Psoas muscle (tissue), 8 donors: Measurements from ENCODE around the gene RASA1. TPM values are rescaled to one million over a fixed set of nuclear protein-coding genes. Genes with fewer than 3 reads are reported as not detected.
A peak's percentile ranks its signal among the peaks of the same experiment; 100 is the strongest.

Experiments
- ATAC-seq, 4 donors: fragments of 200-7000 bp; cut with Tn5 transposase; one replicate each; pipeline ENCODE4 v1.9.1; 2020; ENCODE audit warnings: moderate library complexity in 3 of 4, mild to moderate bottlenecking in 2 of 4
- DNase-seq, 2 donors: peaks; one replicate each; pipeline ENCODE4 v3.0.0-alpha.2; 2020
- H3K27ac ChIP-seq: fragments of 200-600 bp; one replicate; pipeline ENCODE4 v1.8.0; 2022
- H3K27me3 ChIP-seq, 3 donors: fragments of 200-600 bp in 1 of 3; one replicate each; pipeline versions ENCODE4 v1.6.1 to v1.8.0; 2013 to 2022; ENCODE audit warnings: low read length in 2 of 3, mild to moderate bottlenecking in 2 of 3, moderate library complexity in 1 of 3; ENCODE audit not compliant: insufficient read depth in 3 of 3
- H3K36me3 ChIP-seq, 2 donors: fragments of 200-600 bp in 1 of 2; one replicate each; pipeline versions ENCODE4 v1.6.1 to v1.8.0; 2013 to 2022; ENCODE audit warnings: low read depth in 1 of 2, mild to moderate bottlenecking in 1 of 2, moderate library complexity in 1 of 2; ENCODE audit not compliant: insufficient read depth in 1 of 2
- H3K4me1 ChIP-seq: fragments of 200-600 bp; one replicate; pipeline ENCODE4 v1.8.0; 2022
- H3K4me3 ChIP-seq: fragments of 200-600 bp; one replicate; pipeline ENCODE4 v1.8.0; 2022; ENCODE audit warnings: mild to moderate bottlenecking
- H3K9me3 ChIP-seq: fragments of 200-600 bp; one replicate; pipeline ENCODE4 v1.8.0; 2022
- CTCF ChIP-seq: fragments of 200-600 bp; IDR thresholded peaks from one replicate; pipeline ENCODE4 v1.8.0; 2022; ENCODE audit warnings: antibody characterized with exemption
- WGBS, 3 donors: extraction: QIAGEN DNeasy Blood & Tissue Kit; methylation state at CpG; one replicate each; pipeline versions ENCODE4 v1.1.6 to v1.1.7; 2013; 5-methylcytosine and 5-hydroxymethylcytosine counted together
- intact Hi-C, 2 donors: fragments of 100-400 bp; cut with DNase I; formaldehyde crosslinking; loops; one replicate each; pipeline versions ENCODE4 v1.11.0 to v1.14.2; 2022
- long read RNA-seq, 2 donors: library from polyadenylated mRNA; unstranded; transcript quantifications; one replicate each; pipeline ENCODE4 v2.0.0, GENCODE V29; 2021
- polyA plus RNA-seq, 3 donors: library from polyadenylated mRNA; stranded (reverse); fragments of 200-250 nt; gene quantifications; one replicate each; pipeline ENCODE4 v1.2.3, GENCODE V29; 2013
- total RNA-seq, 4 donors: library from RNA; stranded (reverse); fragmentation: NEBNext Ultra II Directional in 2 of 4; extraction: Animal tissue kit (Norgen Biotek cat#: 25700) in 2 of 4; gene quantifications; one replicate each; pipeline versions ENCODE4 v1.2.1 to v1.2.4, GENCODE V29; 2021 to 2023
- donor health status: healthy with polysubstance abuse.
- donor health status: DM: no; HTN: no; CAD: no; lungs with moderate emphysema.
- donor health status: Bipolar disorder and iron deficiency.
- donor health status: healthy.
- donor health status: DM: yes; HTN: yes; CAD: no.
- donor health status: DM: no; HTN: no; CAD: no.
- donor health status: DM: no; HTN: no; CAD: no.
- donor health status: DM: yes; HTN: yes; CAD: no.

RASA1 gene
- total RNA-seq = 10 to 100 TPM; 10.2 to 16.8 (median 12.9) TPM
- polyA plus RNA-seq = 10 to 100 TPM in 1 of 3 donors, 1 to 10 TPM in 2; 5.4 to 14.0 (median 7.7) TPM
- long read RNA-seq, donor 1, transcript RASA1-201 (25 exons, 3,752 nt) = major isoform, 14 of 21 reads
- long read RNA-seq, donor 1, partial matches to known transcripts = 3 of 21 reads
- long read RNA-seq, donor 1, other reads (novel, unspliced or antisense) = 4 of 21 reads
- long read RNA-seq, donor 2, transcript RASA1-201 (25 exons, 3,752 nt) = major isoform, 14 of 17 reads
- long read RNA-seq, donor 2, partial matches to known transcripts = 1 of 17 reads
- long read RNA-seq, donor 2, other reads (novel, unspliced or antisense) = 2 of 17 reads

GRCh38 chr5:87267574-87268125, at the start of gene RASA1:
Gene RASA1 (plus strand): TSS chr5:87267883. CDS start chr5:87268452, 569 bp downstream.
- TF ChIP-seq CTCF = no peak
- ATAC-seq (peak; percentile 97 to 99 (median 98)), DNase-seq (peak; percentile 95 to 98)
- intact Hi-C loops = loop anchor here (5.0 to 10.0 kb wide), 2 partner anchors 145 to 653 kb away; partner anchors contain the start of genes CCNH (in 1 of the 2) and COX7C (in 1 of the 2)
- Histone ChIP-seq H3K4me1 (peaks cover 11% of the 10 kb centered on the region), H3K27me3 (no peaks in the 10 kb centered on the region), H3K27ac (peak within 1 kb of the TSS; percentile 86), H3K9me3 (no peaks in the 10 kb centered on the region), H3K4me3 (peak within 1 kb of the TSS; percentile 92), H3K36me3 (no peaks in the 10 kb centered on the region)
- 0 to 1% (median 1%) methylated on average over 44 to 46 of the region's 46 CpGs for WGBS, 3 donors

GRCh38 chr5:87229780-87230179, 37.9 kb upstream of the RASA1 start:
- no peaks in the 10 kb centered on the region for H3K4me1 ChIP-seq
- H3K27ac ChIP-seq = no peak overlapping the region
- H3K36me3 ChIP-seq = no peaks in the 10 kb centered on the region
- H3K9me3 ChIP-seq = no peaks in the 10 kb centered on the region
- ATAC-seq = no peak
- intact Hi-C loops = no loop called here
- WGBS, 3 donors = 91 to 92% (median 91%) methylated on average over 2 of the region's 2 CpGs
- H3K4me3 ChIP-seq = no peak overlapping the region
- no peak for DNase-seq
- TF ChIP-seq CTCF = no peak
- peaks cover 0 to 1% (median 0%) of the 10 kb centered on the region in 3 donors for H3K27me3 ChIP-seq

- Histone ChIP-seq H3K27me3 (peaks cover 0 to 1% (median 0%) of the 10 kb centered on the region in 3 donors), H3K4me3 (no peak overlapping the region), H3K4me1 (no peaks in the 10 kb centered on the region), H3K36me3 (no peaks in the 10 kb centered on the region), H3K27ac (no peak overlapping the region), H3K9me3 (no peaks in the 10 kb centered on the region)
- no peak for DNase-seq
- no peak for TF ChIP-seq CTCF
- 54 to 65% (median 60%) methylated on average over 5 of the region's 5 CpGs for WGBS, 3 donors
- intact Hi-C loops = no loop called here
- ATAC-seq = no peak
Observed at GRCh38 chr5:87231037-87231808, 36.5 kb upstream of the RASA1 start.

- no peaks in the 10 kb centered on the region for H3K4me1 ChIP-seq
- H3K27ac ChIP-seq = no peak overlapping the region
- no peak overlapping the region for H3K4me3 ChIP-seq
- no peak for TF ChIP-seq CTCF
- intact Hi-C loops = no loop called here
- peaks cover 0 to 1% (median 0%) of the 10 kb centered on the region in 3 donors for H3K27me3 ChIP-seq
- 80 to 85% (median 84%) methylated on average over 2 of the region's 2 CpGs for WGBS, 3 donors
- H3K9me3 ChIP-seq = no peaks in the 10 kb centered on the region
- DNase-seq = no peak
- H3K36me3 ChIP-seq = no peaks in the 10 kb centered on the region
- no peak for ATAC-seq
Observed at GRCh38 chr5:87233143-87233542, 34.5 kb upstream of the RASA1 start.
